ENCODE measurements around the gene TMEM231. TPM values are rescaled to one million over a fixed set of nuclear protein-coding genes. Genes with fewer than 3 reads are reported as not detected.
"Not testable (repeated sequence)": the region's sequence is repeated elsewhere in the genome, so short reads cannot be mapped to it uniquely, and the experiment has no call there.

TMEM231 gene
- total RNA-seq, 1 experiment from 2014 or later = 6.6 TPM

DNA sequence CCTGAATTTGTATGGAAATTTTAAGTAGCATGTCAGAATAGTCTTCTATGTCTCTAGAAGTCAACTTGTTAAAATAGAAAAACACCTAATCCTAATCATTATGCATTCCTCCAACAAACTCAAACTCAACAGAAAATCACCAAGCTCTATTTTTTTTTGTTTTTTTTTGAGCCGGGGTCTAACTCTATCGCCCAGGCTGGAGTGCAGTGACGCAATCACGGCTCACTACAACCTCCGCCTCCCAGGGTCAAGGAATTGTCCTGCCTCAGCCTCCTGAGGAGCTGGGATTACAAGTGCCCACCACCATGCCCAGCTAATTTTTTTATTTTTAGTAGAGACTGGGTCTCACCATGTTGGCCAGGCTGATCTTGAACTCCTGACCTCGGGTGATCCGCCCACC lies 9.8 kb downstream of the TMEM231 start:
- Mint-ChIP-seq H3K36me3 (ENCODE audit: insufficient read depth, unreplicated experiment) (peaks cover 4% of the 10 kb centered on the region), H3K4me3 (ENCODE audit: unreplicated experiment) (no peak overlapping the region), H3K27me3 (ENCODE audit: insufficient read depth, unreplicated experiment) (no peaks in the 10 kb centered on the region), H3K27ac (ENCODE audit: unreplicated experiment) (no peak overlapping the region), H3K9me3 (ENCODE audit: unreplicated experiment) (no peaks in the 10 kb centered on the region), H3K4me1 (ENCODE audit: low read depth, unreplicated experiment) (no peaks in the 10 kb centered on the region)
- Histone ChIP-seq H3K4me3 (ENCODE audit: low read depth, low read length) (no peak overlapping the region), H3K27me3 (replicated peaks; ENCODE audit: control insufficient read depth, insufficient read depth, low read length) (no peaks in the 10 kb centered on the region), H3K4me1 (no peaks in the 10 kb centered on the region), H3K36me3 (ENCODE audit: control insufficient read depth, insufficient read depth, low read length) (no peaks in the 10 kb centered on the region; the same call in 1 of the 2 replicates), H3K9me3 (no peaks in the 10 kb centered on the region)
- POLR2A ChIA-PET = no interaction called here
- DNase-seq = no peak
- CTCF ChIA-PET = no interaction called here
- BruUV-seq (replicated peaks) = no TSS peak
- TF ChIP-seq, protein P1, sequence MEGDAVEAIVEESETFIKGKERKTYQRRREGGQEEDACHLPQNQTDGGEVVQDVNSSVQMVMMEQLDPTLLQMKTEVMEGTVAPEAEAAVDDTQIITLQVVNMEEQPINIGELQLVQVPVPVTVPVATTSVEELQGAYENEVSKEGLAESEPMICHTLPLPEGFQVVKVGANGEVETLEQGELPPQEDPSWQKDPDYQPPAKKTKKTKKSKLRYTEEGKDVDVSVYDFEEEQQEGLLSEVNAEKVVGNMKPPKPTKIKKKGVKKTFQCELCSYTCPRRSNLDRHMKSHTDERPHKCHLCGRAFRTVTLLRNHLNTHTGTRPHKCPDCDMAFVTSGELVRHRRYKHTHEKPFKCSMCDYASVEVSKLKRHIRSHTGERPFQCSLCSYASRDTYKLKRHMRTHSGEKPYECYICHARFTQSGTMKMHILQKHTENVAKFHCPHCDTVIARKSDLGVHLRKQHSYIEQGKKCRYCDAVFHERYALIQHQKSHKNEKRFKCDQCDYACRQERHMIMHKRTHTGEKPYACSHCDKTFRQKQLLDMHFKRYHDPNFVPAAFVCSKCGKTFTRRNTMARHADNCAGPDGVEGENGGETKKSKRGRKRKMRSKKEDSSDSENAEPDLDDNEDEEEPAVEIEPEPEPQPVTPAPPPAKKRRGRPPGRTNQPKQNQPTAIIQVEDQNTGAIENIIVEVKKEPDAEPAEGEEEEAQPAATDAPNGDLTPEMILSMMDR (IDR thresholded peaks at IDR 0.05; ENCODE audit: insufficient read depth in 1 of 2, low read depth in 1 of 2, low read length in 1 of 2, severe bottlenecking in 1 of 2, unreplicated experiment in 1 of 2) = no peak
- intact Hi-C loops (cut with micrococcal nuclease; ENCODE audit: unreplicated experiment) = no loop called here

DNA sequence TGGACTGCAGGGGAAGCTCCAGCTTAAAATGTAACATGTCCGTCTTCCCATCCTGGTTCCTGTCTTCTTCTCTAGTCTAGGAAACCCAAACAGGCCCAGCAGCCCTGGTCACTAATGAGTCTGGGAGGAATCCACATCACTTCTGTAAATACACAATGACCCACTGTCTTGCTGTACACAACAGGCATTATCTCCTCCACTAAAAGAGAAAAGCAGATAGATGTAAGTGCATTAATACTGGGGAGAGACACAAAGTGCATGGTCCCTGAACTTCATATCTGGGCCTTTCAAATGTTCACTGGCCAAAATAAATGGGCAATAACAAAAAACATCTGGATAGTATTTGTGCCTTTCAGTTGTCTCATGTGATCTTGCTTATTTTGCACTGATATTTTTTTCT lies 10.2 kb downstream of the TMEM231 start:
- intact Hi-C loops (cut with micrococcal nuclease; ENCODE audit: unreplicated experiment); H3K9me3 ChIP-seq; DNase-seq; CTCF ChIA-PET; H3K4me3 Mint-ChIP-seq (ENCODE audit: unreplicated experiment); H3K27me3 Mint-ChIP-seq (ENCODE audit: insufficient read depth, unreplicated experiment); H3K36me3 ChIP-seq (ENCODE audit: control insufficient read depth, insufficient read depth, low read length); H3K36me3 Mint-ChIP-seq (ENCODE audit: insufficient read depth, unreplicated experiment); H3K27ac Mint-ChIP-seq (ENCODE audit: unreplicated experiment); H3K27me3 ChIP-seq (replicated peaks; ENCODE audit: control insufficient read depth, insufficient read depth, low read length); H3K4me1 Mint-ChIP-seq (ENCODE audit: low read depth, unreplicated experiment); H3K9me3 Mint-ChIP-seq (ENCODE audit: unreplicated experiment); BruUV-seq (replicated peaks); POLR2A ChIA-PET; H3K4me1 ChIP-seq; H3K4me3 ChIP-seq (ENCODE audit: low read depth, low read length): not testable (repeated sequence)

DNA sequence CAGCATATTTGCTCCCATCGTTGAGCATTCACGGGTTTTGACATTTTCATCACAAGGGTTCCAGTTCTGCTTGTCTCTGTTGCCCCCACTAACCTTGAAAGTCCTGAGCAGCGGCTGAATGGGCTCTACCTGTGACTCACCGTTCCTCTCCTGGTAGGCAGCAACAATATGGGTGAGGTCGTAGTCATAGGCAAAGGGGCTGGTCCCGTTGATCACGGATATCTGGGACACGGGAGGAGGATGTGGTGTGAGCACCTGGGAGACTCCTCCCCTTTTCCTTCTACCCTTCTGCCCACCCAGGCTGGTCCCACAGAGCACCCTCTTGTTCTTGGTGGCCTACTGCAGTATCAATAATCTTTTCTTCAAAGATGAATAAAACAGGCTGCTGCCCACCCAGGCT lies 13.6 kb downstream of the TMEM231 start:
- H3K27me3 ChIP-seq (replicated peaks; ENCODE audit: control insufficient read depth, insufficient read depth, low read length); CTCF ChIA-PET; H3K4me3 ChIP-seq (ENCODE audit: low read depth, low read length); H3K36me3 Mint-ChIP-seq (ENCODE audit: insufficient read depth, unreplicated experiment); H3K27me3 Mint-ChIP-seq (ENCODE audit: insufficient read depth, unreplicated experiment); H3K9me3 ChIP-seq; H3K4me1 Mint-ChIP-seq (ENCODE audit: low read depth, unreplicated experiment); DNase-seq; H3K4me3 Mint-ChIP-seq (ENCODE audit: unreplicated experiment); H3K4me1 ChIP-seq; H3K9me3 Mint-ChIP-seq (ENCODE audit: unreplicated experiment); H3K36me3 ChIP-seq (ENCODE audit: control insufficient read depth, insufficient read depth, low read length); BruUV-seq (replicated peaks); intact Hi-C loops (cut with micrococcal nuclease; ENCODE audit: unreplicated experiment); H3K27ac Mint-ChIP-seq (ENCODE audit: unreplicated experiment); POLR2A ChIA-PET: not testable (repeated sequence)

DNA sequence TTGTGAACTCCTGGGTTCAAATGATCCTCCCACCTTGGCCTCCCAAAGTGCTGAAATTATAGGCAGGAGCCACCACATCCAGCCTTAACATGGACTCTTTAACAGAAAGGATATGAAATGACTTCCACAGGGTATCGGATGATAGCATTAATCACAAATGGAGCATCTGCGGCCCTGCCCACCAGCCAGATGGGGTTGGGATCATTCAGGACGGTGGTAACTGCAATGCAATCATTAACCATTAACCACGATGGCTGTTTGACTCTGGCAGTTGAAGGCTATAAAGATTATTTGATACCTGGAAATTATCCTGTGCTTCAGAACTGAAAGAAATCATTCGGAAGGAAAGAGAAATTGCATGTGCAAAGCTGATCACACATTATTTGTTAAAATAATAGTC lies 14.8 kb downstream of the TMEM231 start:
- no peak overlapping the region for H3K4me3 Mint-ChIP-seq (ENCODE audit: unreplicated experiment)
- ChIA-PET CTCF (no interaction called here), POLR2A (no interaction called here)
- H3K36me3 Mint-ChIP-seq (ENCODE audit: insufficient read depth, unreplicated experiment) = peaks cover 4% of the 10 kb centered on the region
- no peaks in the 10 kb centered on the region; the same call in 1 of the 2 replicates for H3K36me3 ChIP-seq (ENCODE audit: control insufficient read depth, insufficient read depth, low read length)
- TF ChIP-seq, protein P1 (IDR thresholded peaks at IDR 0.05; ENCODE audit: insufficient read depth in 1 of 2, low read depth in 1 of 2, low read length in 1 of 2, severe bottlenecking in 1 of 2, unreplicated experiment in 1 of 2) = no peak
- H3K4me1 Mint-ChIP-seq (ENCODE audit: low read depth, unreplicated experiment) = no peaks in the 10 kb centered on the region
- H3K9me3 ChIP-seq = no peaks in the 10 kb centered on the region
- no TSS peak for BruUV-seq (replicated peaks)
- intact Hi-C loops (cut with micrococcal nuclease; ENCODE audit: unreplicated experiment) = no loop called here
- no peaks in the 10 kb centered on the region for H3K27me3 ChIP-seq (replicated peaks; ENCODE audit: control insufficient read depth, insufficient read depth, low read length)
- H3K9me3 Mint-ChIP-seq (ENCODE audit: unreplicated experiment) = no peaks in the 10 kb centered on the region
- no peak for DNase-seq
- no peaks in the 10 kb centered on the region for H3K4me1 ChIP-seq
- no peaks in the 10 kb centered on the region for H3K27me3 Mint-ChIP-seq (ENCODE audit: insufficient read depth, unreplicated experiment)
- H3K4me3 ChIP-seq (ENCODE audit: low read depth, low read length) = no peak overlapping the region
- H3K27ac Mint-ChIP-seq (ENCODE audit: unreplicated experiment) = no peak overlapping the region

DNA sequence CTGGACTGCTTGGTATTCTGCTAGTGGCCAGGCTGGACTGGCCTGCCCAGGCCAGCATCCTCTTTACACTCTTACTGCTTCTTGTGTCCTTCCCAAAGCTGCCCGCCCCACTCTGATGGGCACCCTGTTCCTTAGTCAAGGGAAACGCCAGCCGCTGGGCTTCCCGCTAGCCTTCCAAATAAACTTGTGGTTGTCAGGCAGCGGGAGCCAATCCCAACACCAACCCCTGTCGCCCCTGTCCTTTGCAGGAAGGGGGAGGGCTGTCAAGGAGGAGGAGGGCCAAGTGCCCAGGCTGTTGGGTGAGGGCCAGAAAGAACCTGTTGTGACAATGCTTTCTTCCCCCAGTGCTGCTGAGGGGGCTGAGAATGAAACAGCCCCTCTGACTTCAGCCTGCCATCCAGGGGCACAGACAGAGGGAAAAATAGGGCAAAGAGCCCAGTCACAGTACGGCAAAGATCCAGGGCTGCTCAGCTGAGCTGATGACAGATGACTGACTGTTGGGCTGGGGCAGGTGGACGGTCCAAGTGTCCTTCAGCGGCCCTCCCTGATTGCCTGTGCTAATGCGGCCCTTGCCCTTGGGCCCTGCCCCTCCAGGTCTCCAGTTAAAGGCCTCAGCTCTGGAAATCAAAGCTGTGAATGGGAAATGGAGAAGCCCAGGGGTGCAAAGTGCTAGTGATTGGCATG lies 17.0 kb downstream of the TMEM231 start:
- H3K4me1 Mint-ChIP-seq (ENCODE audit: low read depth, unreplicated experiment); H3K27me3 Mint-ChIP-seq (ENCODE audit: insufficient read depth, unreplicated experiment); CTCF ChIA-PET; H3K9me3 ChIP-seq; intact Hi-C loops (cut with micrococcal nuclease; ENCODE audit: unreplicated experiment); BruUV-seq (replicated peaks); H3K4me1 ChIP-seq; H3K36me3 Mint-ChIP-seq (ENCODE audit: insufficient read depth, unreplicated experiment); DNase-seq; POLR2A ChIA-PET; H3K36me3 ChIP-seq (ENCODE audit: control insufficient read depth, insufficient read depth, low read length); H3K27ac Mint-ChIP-seq (ENCODE audit: unreplicated experiment); H3K27me3 ChIP-seq (replicated peaks; ENCODE audit: control insufficient read depth, insufficient read depth, low read length); H3K4me3 ChIP-seq (ENCODE audit: low read depth, low read length); H3K4me3 Mint-ChIP-seq (ENCODE audit: unreplicated experiment); H3K9me3 Mint-ChIP-seq (ENCODE audit: unreplicated experiment): not testable (repeated sequence)
